ENCODE results near the gene DOCK6. TPM values are rescaled to one million over a fixed set of nuclear protein-coding genes. Genes with fewer than 3 reads are reported as not detected.

The DOCK6 gene
- total and polyA plus RNA-seq, 2 of the 13 experiments (the other 11 are each of a cell fraction or from before 2014, with no cell fraction given) = 5.4 to 38.1 TPM

GRCh38 chr19:11155373-11156120 is 106.8 kb downstream of the DOCK6 start, which contains the start of gene SPC24 (continued):
- no peak for TF ChIP-seq ZBTB49 (CRISPR knock-in tag; IDR thresholded peaks at IDR 0.05; ENCODE audit: borderline replicate concordance)
- TF ChIP-seq ZBED4 (CRISPR knock-in tag; IDR thresholded peaks at IDR 0.05; ENCODE audit: borderline replicate concordance) = no peak
- TF ChIP-seq SAP130 (CRISPR knock-in tag; IDR thresholded peaks at IDR 0.05; ENCODE audit: low read depth) = peak; percentile 99
- TF ChIP-seq ZC3H4 (CRISPR knock-in tag; IDR thresholded peaks at IDR 0.05; ENCODE audit: borderline replicate concordance) = no peak
- no peak for TF ChIP-seq TERF1 (CRISPR knock-in tag; IDR thresholded peaks at IDR 0.05)
- TF ChIP-seq SOX5 (CRISPR knock-in tag; IDR thresholded peaks at IDR 0.05; ENCODE audit: borderline replicate concordance) = no peak
- TF ChIP-seq GABPB1 (CRISPR knock-in tag; IDR thresholded peaks at IDR 0.05) = peak; percentile 67
- TF ChIP-seq BORCS8-MEF2B (CRISPR knock-in tag; IDR thresholded peaks at IDR 0.05) = peak; percentile 80; the same call in 1 of the 2 replicates
- no peak for TF ChIP-seq EHMT2 (IDR thresholded peaks at IDR 0.05; ENCODE audit: borderline replicate concordance, low read depth, low read length)
- peak; percentile 71; the same call in 1 of the 2 replicates for TF ChIP-seq HBP1 (CRISPR knock-in tag; IDR thresholded peaks at IDR 0.05; ENCODE audit: low read depth)
- no peak for TF ChIP-seq JUND (CRISPR knock-in tag; IDR thresholded peaks at IDR 0.05)
- no peak for TF ChIP-seq ZNF251 (CRISPR knock-in tag; IDR thresholded peaks at IDR 0.05)
- no peak for TF ChIP-seq NFE2L2 (IDR thresholded peaks at IDR 0.05; ENCODE audit: low read length)
- TF ChIP-seq ZNF777 (CRISPR knock-in tag; IDR thresholded peaks at IDR 0.05) = no peak
- no peak for TF ChIP-seq ZNF749 (CRISPR knock-in tag; IDR thresholded peaks at IDR 0.05; ENCODE audit: borderline replicate concordance)
- TF ChIP-seq ZBTB34 (CRISPR knock-in tag; IDR thresholded peaks at IDR 0.05) = no peak
- TF ChIP-seq CTCF (CRISPR knock-in tag; IDR thresholded peaks at IDR 0.05) = peak; percentile 29

Data from HepG2 (cell line).